Gastroesophageal sphincter (tissue), 4 donors: ENCODE data around the gene TMEM242. TPM values are rescaled to one million over a fixed set of nuclear protein-coding genes. Genes with fewer than 3 reads are reported as not detected.

Experiments used
- ATAC-seq: fragments of 150-250 bp; one replicate; pipeline ENCODE4 v1.9.1; 2016; ENCODE audit warnings: mild to moderate bottlenecking, moderate library complexity
- H3K27ac ChIP-seq, 4 donors: fragments of 200-600 bp; sonication (generic) in 3 of 4; 1 replicate in 3 of 4; 2 replicates in 1 of 4; pipeline ENCODE4 v1.5.1; 2016 to 2019
- H3K27me3 ChIP-seq: fragments of 200-600 bp; sonication (generic); one replicate; pipeline ENCODE4 v1.5.1; 2019
- H3K36me3 ChIP-seq, 2 donors: fragments of 200-600 bp; sonication (generic); one replicate each; pipeline ENCODE4 v1.5.1; 2019; ENCODE audit warnings: control low read depth in 1 of 2
- H3K4me1 ChIP-seq, 3 donors: fragments of 200-600 bp; sonication (generic); 1 replicate in 2 of 3; 2 replicates in 1 of 3; pipeline ENCODE4 v1.5.1; 2016 to 2019; ENCODE audit warnings: control low read depth in 2 of 3
- H3K4me3 ChIP-seq, 2 donors: fragments of 200-600 bp; sonication (generic); one replicate each; pipeline ENCODE4 v1.5.1; 2019; ENCODE audit warnings: mild to moderate bottlenecking in 1 of 2, moderate library complexity in 1 of 2
- H3K9me3 ChIP-seq, 3 donors: fragments of 200-600 bp; sonication (generic); one replicate each; pipeline ENCODE4 v1.5.1; 2017 to 2019; ENCODE audit warnings: control low read depth in 2 of 3
- CTCF ChIP-seq, 4 experiments: fragments of 200-600 bp in 2 of 4; fragments of 450-650 bp in 2 of 4; sonication (generic) in 1 of 4; IDR thresholded peaks; one replicate each; pipeline ENCODE4 v1.5.1; 2017 to 2019; ENCODE audit warnings: antibody characterized with exemption in 4 of 4, mild to moderate bottlenecking in 2 of 4, moderate library complexity in 2 of 4
- EP300 ChIP-seq: sonication (generic); formaldehyde crosslinking; IDR thresholded peaks from one replicate; pipeline ENCODE4 v1.6.1; 2017; ENCODE audit warnings: antibody characterized with exemption, mild to moderate bottlenecking
- POLR2A ChIP-seq, 2 donors: fragments of 450-650 bp; IDR thresholded peaks; one replicate each; pipeline ENCODE4 v1.6.1; 2017; ENCODE audit warnings: antibody characterized with exemption in 2 of 2, mild to moderate bottlenecking in 2 of 2, moderate library complexity in 1 of 2
- POLR2AphosphoS5 ChIP-seq: sonication (generic); formaldehyde crosslinking; IDR thresholded peaks from one replicate; pipeline ENCODE4 v1.6.1; 2017; ENCODE audit warnings: antibody characterized with exemption
- WGBS, 2 donors: methylation state at CpG; one replicate each; pipeline ENCODE4 v1.1.5; 2018; ENCODE audit warnings: low coverage in 1 of 2; 5-methylcytosine and 5-hydroxymethylcytosine counted together
- total RNA-seq, 4 donors: library from RNA; depleted of rRNA; stranded (reverse); fragments of >200 nt; gene quantifications; one replicate each; pipeline ENCODE4 v1.1.0, GENCODE V29; 2016

TMEM242 gene
- total RNA-seq, 4 donors from 2014 or later = 6.6 to 8.4 (median 7.6) TPM

GRCh38 chr6:157322792-157323254 lies 496 bp downstream of the TMEM242 start:
- 1 to 2% methylated on average over 12 of the region's 21 CpGs for WGBS, 2 donors
- no peak for TF ChIP-seq POLR2AphosphoS5
- TF ChIP-seq POLR2A (IDR thresholded peaks at IDR 0.05) = no peak
- TF ChIP-seq CTCF (IDR thresholded peaks at IDR 0.05) = no peak
- TF ChIP-seq EP300 = no peak
- Histone ChIP-seq H3K27ac (peak overlapping the region; percentile 88 to 94 (median 90)), H3K27me3 (no peaks in the 10 kb centered on the region), H3K4me3 (peak overlapping the region; percentile 81 to 82), H3K9me3 (no peaks in the 10 kb centered on the region), H3K4me1 (peaks cover 6 to 26% (median 8%) of the 10 kb centered on the region in 3 donors), H3K36me3 (peaks cover 0 to 23% of the 10 kb centered on the region in 2 donors)
- no peak for ATAC-seq

GRCh38 chr6:157316871-157317814 lies 6.2 kb downstream of the TMEM242 start:
- peak; percentile 89 for ATAC-seq
- Histone ChIP-seq H3K27ac (peak overlapping the region; percentile 41 to 71 (median 61)), H3K4me1 (peaks cover 0 to 34% (median 9%) of the 10 kb centered on the region in 3 donors), H3K9me3 (no peaks in the 10 kb centered on the region), H3K27me3 (no peaks in the 10 kb centered on the region), H3K4me3 (no peak overlapping the region), H3K36me3 (peaks cover 0 to 51% of the 10 kb centered on the region in 2 donors)
- TF ChIP-seq POLR2AphosphoS5 (peak; percentile 66), CTCF (IDR thresholded peaks at IDR 0.05) (no peak)
- WGBS, 2 donors = 36 to 40% methylated on average over 6 of the region's 6 CpGs

- H3K4me3 ChIP-seq = no peak overlapping the region
- H3K27ac ChIP-seq = no peak overlapping the region
- TF ChIP-seq EP300 (no peak), CTCF (IDR thresholded peaks at IDR 0.05) (peak; percentile 62 to 83 (median 72)), POLR2A (IDR thresholded peaks at IDR 0.05) (no peak), POLR2AphosphoS5 (no peak)
- peaks cover 0 to 22% (median 5%) of the 10 kb centered on the region in 3 donors for H3K4me1 ChIP-seq
- 6 to 22% methylated on average over 7 of the region's 7 CpGs for WGBS, 2 donors
- H3K9me3 ChIP-seq = no peaks in the 10 kb centered on the region
- no peaks in the 10 kb centered on the region for H3K27me3 ChIP-seq
- no peak for ATAC-seq
- peaks cover 0 to 55% of the 10 kb centered on the region in 2 donors for H3K36me3 ChIP-seq
Measured at GRCh38 chr6:157314705-157315321, 8.5 kb downstream of the TMEM242 start.

GRCh38 chr6:157313531-157314467 lies 9.5 kb downstream of the TMEM242 start:
- WGBS, 2 donors = 81 to 85% methylated on average over 23 to 27 of the region's 29 CpGs

More at GRCh38 chr6:157313531-157314467, 9.5 kb downstream of the TMEM242 start:
- no peaks in the 10 kb centered on the region for H3K9me3 ChIP-seq
- H3K4me1 ChIP-seq = peaks cover 0 to 22% (median 5%) of the 10 kb centered on the region in 3 donors
- H3K4me3 ChIP-seq = no peak overlapping the region
- peaks cover 0 to 44% of the 10 kb centered on the region in 2 donors for H3K36me3 ChIP-seq
- no peak overlapping the region for H3K27ac ChIP-seq
- no peak for ATAC-seq
- TF ChIP-seq CTCF (IDR thresholded peaks at IDR 0.05) = no peak
- TF ChIP-seq POLR2A (IDR thresholded peaks at IDR 0.05) = no peak
- TF ChIP-seq POLR2AphosphoS5 = no peak
- no peak for TF ChIP-seq EP300
- no peaks in the 10 kb centered on the region for H3K27me3 ChIP-seq
